Type B pancreatic cell (in vitro differentiated cells): ENCODE results near the gene WDR46. TPM values are rescaled to one million over a fixed set of nuclear protein-coding genes. Genes with fewer than 3 reads are reported as not detected.

ENCODE experiments used
- DNase-seq: peaks from one replicate; pipeline ENCODE4 v3.0.0; 2021; ENCODE audit warnings: mixed read lengths; ENCODE audit not compliant: unreplicated experiment; ENCODE audit errors: extremely low spot score
- H3K27ac Mint-ChIP-seq: 2 replicates; pipeline ENCODE4 v1.8.0; 2021; ENCODE audit warnings: mild to moderate bottlenecking, mixed read lengths
- H3K27me3 Mint-ChIP-seq: 2 replicates; pipeline ENCODE4 v1.8.0; 2021; ENCODE audit warnings: mixed read lengths
- H3K36me3 Mint-ChIP-seq: 2 replicates; pipeline ENCODE4 v1.8.0; 2021; ENCODE audit warnings: mixed read lengths
- H3K4me1 Mint-ChIP-seq: one replicate; pipeline ENCODE4 v1.8.0; 2021; ENCODE audit warnings: mixed read lengths; ENCODE audit not compliant: unreplicated experiment
- H3K4me3 Mint-ChIP-seq: 2 replicates; pipeline ENCODE4 v1.8.0; 2021; ENCODE audit warnings: mild to moderate bottlenecking, mixed read lengths
- H3K9me3 Mint-ChIP-seq: 2 replicates; pipeline ENCODE4 v1.8.0; 2021; ENCODE audit warnings: mixed read lengths
- CTCF ChIP-seq: fragments of 200-600 bp; sonication (generic); conservative IDR thresholded peaks from 2 replicates; pipeline ENCODE4 v1.5.0; 2021; ENCODE audit warnings: antibody characterized with exemption, mild to moderate bottlenecking
- total RNA-seq: library from RNA; stranded (reverse); gene quantifications from 2 replicates; pipeline ENCODE4 v1.2.1, GENCODE V29; 2021; ENCODE audit warnings: low replicate concordance

Gene WDR46
- total RNA-seq, 1 donor from 2014 or later = 67.4 TPM

GRCh38 chr6:33279257-33279695, 9.8 kb downstream of the WDR46 start:
- H3K9me3 Mint-ChIP-seq = no peaks in the 10 kb centered on the region
- H3K36me3 Mint-ChIP-seq = peaks cover 15% of the 10 kb centered on the region

GRCh38 chr6:33278810-33279209, 10.2 kb downstream of the WDR46 start:
- H3K4me1 Mint-ChIP-seq = peaks cover 16% of the 10 kb centered on the region
- H3K27me3 Mint-ChIP-seq = no peaks in the 10 kb centered on the region
- H3K36me3 Mint-ChIP-seq = peaks cover 18% of the 10 kb centered on the region
- H3K4me3 Mint-ChIP-seq = peak overlapping the region; percentile 55
- no peak for TF ChIP-seq CTCF
- no peaks in the 10 kb centered on the region for H3K9me3 Mint-ChIP-seq
- DNase-seq = no peak
- H3K27ac Mint-ChIP-seq = peak overlapping the region; percentile 63

More at GRCh38 chr6:33279257-33279695, 9.8 kb downstream of the WDR46 start:
- DNase-seq = no peak
- Mint-ChIP-seq H3K4me3 (no peak overlapping the region), H3K27ac (peak overlapping the region; percentile 63), H3K4me1 (peaks cover 14% of the 10 kb centered on the region), H3K27me3 (no peaks in the 10 kb centered on the region)
- no peak for TF ChIP-seq CTCF

DNA sequence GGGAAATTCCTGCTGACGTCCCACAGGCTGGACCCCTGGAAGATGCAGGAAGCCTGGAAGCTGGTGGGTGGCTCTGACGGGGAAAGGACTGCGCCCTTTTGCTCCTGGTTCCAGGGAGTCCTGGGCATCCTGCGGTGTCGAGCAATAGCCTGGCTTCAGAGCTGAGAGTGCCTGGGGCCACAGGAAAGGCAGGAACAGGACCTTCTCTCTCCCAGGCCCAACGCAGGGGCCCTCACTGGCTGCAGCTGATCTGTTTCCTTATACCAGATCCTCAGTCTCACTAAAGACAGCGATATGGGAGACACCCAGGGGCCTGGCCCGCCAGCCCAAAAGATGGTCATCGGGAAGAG, 10.7 kb downstream of the WDR46 start:
- H3K4me1 Mint-ChIP-seq = peaks cover 20% of the 10 kb centered on the region
- no peak for DNase-seq
- no peaks in the 10 kb centered on the region for H3K27me3 Mint-ChIP-seq
- no peak for TF ChIP-seq CTCF
- H3K9me3 Mint-ChIP-seq = no peaks in the 10 kb centered on the region
- peaks cover 19% of the 10 kb centered on the region for H3K36me3 Mint-ChIP-seq
- H3K4me3 Mint-ChIP-seq = peak overlapping the region; percentile 55
- peak overlapping the region; percentile 63 for H3K27ac Mint-ChIP-seq

DNA sequence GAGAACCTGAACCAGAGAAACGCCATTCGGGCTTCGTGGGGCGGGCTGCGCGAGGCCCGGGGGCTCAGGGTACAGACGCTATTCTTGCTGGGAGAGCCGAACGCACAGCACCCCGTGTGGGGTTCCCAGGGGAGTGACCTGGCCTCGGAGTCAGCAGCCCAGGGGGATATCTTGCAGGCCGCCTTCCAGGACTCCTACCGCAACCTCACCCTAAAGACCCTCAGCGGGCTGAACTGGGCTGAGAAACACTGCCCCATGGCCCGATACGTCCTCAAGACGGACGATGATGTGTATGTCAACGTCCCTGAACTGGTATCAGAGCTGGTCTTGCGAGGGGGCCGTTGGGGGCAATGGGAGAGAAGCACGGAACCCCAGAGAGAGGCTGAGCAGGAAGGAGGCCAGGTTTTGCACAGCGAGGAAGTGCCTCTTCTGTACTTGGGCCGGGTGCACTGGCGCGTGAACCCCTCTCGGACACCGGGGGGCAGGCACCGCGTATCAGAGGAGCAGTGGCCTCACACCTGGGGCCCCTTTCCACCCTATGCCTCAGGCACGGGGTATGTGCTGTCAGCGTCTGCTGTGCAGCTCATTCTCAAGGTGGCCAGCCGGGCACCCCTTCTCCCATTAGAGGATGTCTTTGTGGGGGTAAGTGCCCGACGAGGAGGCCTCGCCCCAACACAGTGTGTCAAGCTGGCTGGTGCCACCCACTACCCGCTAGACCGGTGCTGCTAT, 11.2 kb downstream of the WDR46 start:
- H3K4me3 Mint-ChIP-seq = peak overlapping the region; percentile 91
- no peaks in the 10 kb centered on the region for H3K9me3 Mint-ChIP-seq
- DNase-seq = no peak
- peaks cover 26% of the 10 kb centered on the region for H3K4me1 Mint-ChIP-seq
- TF ChIP-seq CTCF = no peak
- H3K27me3 Mint-ChIP-seq = no peaks in the 10 kb centered on the region
- peaks cover 24% of the 10 kb centered on the region for H3K36me3 Mint-ChIP-seq
- peak overlapping the region; percentile 92 for H3K27ac Mint-ChIP-seq

DNA sequence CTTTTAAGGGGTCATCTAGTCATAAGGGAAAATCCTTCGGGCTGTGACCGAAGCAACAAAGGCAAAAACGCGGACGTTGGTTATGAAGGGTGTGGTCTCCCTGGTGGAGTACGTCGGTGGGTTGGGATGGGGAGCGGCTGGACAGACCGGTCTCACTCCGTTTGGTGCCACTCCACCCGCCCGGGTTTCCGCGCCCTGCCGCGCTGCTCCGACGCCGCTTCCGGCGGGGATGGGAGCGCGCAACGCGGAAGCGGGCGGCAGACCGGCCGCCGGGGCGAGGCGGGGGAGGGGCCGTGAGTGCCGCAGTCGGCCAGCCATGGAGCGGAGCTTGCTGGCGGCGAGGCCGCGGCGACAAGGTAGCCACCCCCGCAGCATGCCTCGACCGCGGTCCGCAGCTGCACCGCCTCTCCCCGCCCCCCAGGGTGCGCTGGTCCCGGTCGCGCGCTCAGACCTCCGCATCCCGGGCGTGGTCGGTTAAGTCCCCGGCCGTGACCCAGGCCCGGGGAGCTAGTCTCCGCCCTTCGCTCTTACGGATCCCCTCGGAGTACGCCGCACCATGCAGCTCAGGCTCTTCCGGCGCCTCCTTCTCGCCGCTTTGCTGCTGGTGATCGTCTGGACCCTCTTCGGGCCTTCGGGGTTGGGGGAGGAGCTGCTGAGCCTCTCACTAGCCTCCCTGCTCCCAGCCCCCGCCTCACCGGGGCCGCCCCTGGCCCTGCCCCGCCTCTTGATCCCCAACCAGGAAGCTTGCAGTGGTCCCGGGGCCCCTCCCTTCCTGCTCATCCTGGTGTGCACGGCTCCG, 12.0 kb downstream of the WDR46 start, which contains the start of gene B3GALT4:
B3GALT4 (plus strand) TSS at position 260 of the 799 bp plus-strand sequence; CDS start at position 557, 297 bp downstream.
- Mint-ChIP-seq H3K4me1 (peaks cover 32% of the 10 kb centered on the region), H3K4me3 (peak within 1 kb of the TSS; percentile 91), H3K36me3 (peaks cover 30% of the 10 kb centered on the region), H3K27ac (peak within 1 kb of the TSS; percentile 100), H3K9me3 (no peaks in the 10 kb centered on the region), H3K27me3 (no peaks in the 10 kb centered on the region)
- DNase-seq = peak; percentile 85
- peak; percentile 77 for TF ChIP-seq CTCF
